Measurements from ENCODE around the gene HIVEP2. TPM values are rescaled to one million over a fixed set of nuclear protein-coding genes. Genes with fewer than 3 reads are reported as not detected.
A peak's percentile ranks its signal among the peaks of the same experiment; 100 is the strongest.

HIVEP2 gene
- total and polyA plus RNA-seq, 2 experiments from 2014 or later, result 8.3 to 21.0 TPM

DNA sequence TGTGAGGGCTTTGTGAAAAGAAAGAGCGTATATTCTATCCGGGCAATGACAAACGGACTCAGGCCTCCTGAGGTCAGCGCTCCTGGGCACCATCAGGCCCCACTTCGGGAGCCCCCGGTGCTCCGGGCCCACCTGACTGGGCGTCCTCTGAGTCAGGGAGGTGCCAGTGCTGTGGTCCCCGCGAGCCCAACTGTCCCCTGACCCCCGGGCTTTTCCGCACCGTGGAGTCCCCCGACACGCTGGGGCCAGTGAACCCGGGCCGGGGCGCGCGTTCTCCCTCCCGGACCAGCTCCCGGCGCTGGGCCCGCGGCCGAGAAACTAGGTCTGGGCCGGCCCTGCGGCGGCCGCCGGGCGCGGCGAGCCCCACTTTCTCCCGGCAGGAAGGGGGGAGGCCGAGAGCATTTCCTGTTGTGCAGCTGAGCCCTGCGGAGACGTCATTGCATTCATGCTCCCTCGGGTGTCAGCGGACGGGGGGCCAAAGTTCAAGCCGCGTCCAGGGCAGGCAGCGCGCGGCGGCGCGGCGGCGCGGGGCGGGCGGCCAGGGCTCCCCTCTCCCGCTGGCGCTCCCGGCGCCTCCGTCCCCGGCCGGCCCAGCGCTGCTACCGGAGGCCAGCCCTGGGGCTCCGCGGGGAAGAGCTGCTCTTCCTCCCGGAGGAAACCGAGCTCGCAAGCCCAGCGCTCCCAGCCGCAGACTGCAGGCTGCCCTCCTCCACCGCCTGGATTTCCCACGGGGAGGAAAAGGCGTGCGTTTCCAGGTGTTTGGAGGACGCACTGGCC, 18.3 kb downstream of the HIVEP2 start:
- no peaks in the 10 kb centered on the region for H3K9me2 ChIP-seq (ENCODE audit: insufficient read depth)
- peaks cover 50% of the 10 kb centered on the region for H3K4me1 ChIP-seq (ENCODE audit: insufficient read depth)
- H3K9ac ChIP-seq, result peak overlapping the region; percentile 93
- peak overlapping the region; percentile 64 for H2AFZ ChIP-seq
- WGBS, 2 experiments (ENCODE audit: low coverage in 1 of 2, low lambda C conversion rate in 2 of 2, missing lambda C conversion rate in 2 of 2), result 2 to 4% methylated on average over 51 to 53 of the region's 75 CpGs
- peak overlapping the region; percentile 77 for H3K4me3 ChIP-seq
- peak overlapping the region; percentile 95 for H3K4me2 ChIP-seq (ENCODE audit: unreplicated experiment)
- H3F3A ChIP-seq (ENCODE audit: insufficient read depth), result peaks cover 49% of the 10 kb centered on the region
- TF ChIP-seq EZH2 (IDR thresholded peaks at IDR 0.05; ENCODE audit: insufficient read depth, poor library complexity, severe bottlenecking), result no peak
- no peak for TF ChIP-seq EZH2phosphoT487 (IDR thresholded peaks at IDR 0.05; ENCODE audit: insufficient read depth, low read depth)
- H3K9me3 ChIP-seq (ENCODE audit: low read depth), result no peaks in the 10 kb centered on the region
- H3K36me3 ChIP-seq (ENCODE audit: low read depth), result no peaks in the 10 kb centered on the region
- no peaks in the 10 kb centered on the region for H3K27me3 ChIP-seq (replicated peaks; ENCODE audit: insufficient read depth)
- peak; percentile 84 for DNase-seq
- H4K20me1 ChIP-seq (ENCODE audit: insufficient read depth), result no peaks in the 10 kb centered on the region
- H3K79me2 ChIP-seq (ENCODE audit: insufficient read depth), result peaks cover 98% of the 10 kb centered on the region
- peak overlapping the region; percentile 91 for H3K27ac ChIP-seq
- in situ Hi-C loops (cut with MboI), result no loop called here

DNA sequence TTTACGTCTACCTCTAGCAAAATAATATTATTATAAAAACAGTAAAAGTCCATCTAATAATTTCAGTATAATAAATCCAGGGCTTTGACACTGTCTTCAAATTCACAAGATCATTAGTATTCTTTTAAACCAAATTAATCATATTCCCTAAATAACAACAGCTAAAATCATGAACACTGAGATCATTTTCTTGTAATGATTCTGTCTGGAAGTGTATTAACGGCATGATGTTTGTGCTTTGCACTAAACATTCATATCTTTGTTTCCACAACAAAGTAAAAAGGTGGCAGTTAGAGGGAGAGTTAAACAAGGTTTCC, 18.8 kb downstream of the HIVEP2 start:
- H2AFZ ChIP-seq, result peak overlapping the region; percentile 64
- TF ChIP-seq EZH2 (IDR thresholded peaks at IDR 0.05; ENCODE audit: insufficient read depth, poor library complexity, severe bottlenecking) (no peak), EZH2phosphoT487 (IDR thresholded peaks at IDR 0.05; ENCODE audit: insufficient read depth, low read depth) (no peak)
- H4K20me1 ChIP-seq (ENCODE audit: insufficient read depth), result no peaks in the 10 kb centered on the region
- no peaks in the 10 kb centered on the region for H3K36me3 ChIP-seq (ENCODE audit: low read depth)
- peak overlapping the region; percentile 91 for H3K27ac ChIP-seq
- peaks cover 50% of the 10 kb centered on the region for H3K4me1 ChIP-seq (ENCODE audit: insufficient read depth)
- H3K9ac ChIP-seq, result peak overlapping the region; percentile 93
- peak overlapping the region; percentile 77 for H3K4me3 ChIP-seq
- H3K4me2 ChIP-seq (ENCODE audit: unreplicated experiment), result peak overlapping the region; percentile 95
- H3K9me3 ChIP-seq (ENCODE audit: low read depth), result no peaks in the 10 kb centered on the region
- WGBS, 2 experiments (ENCODE audit: low coverage in 1 of 2, low lambda C conversion rate in 2 of 2, missing lambda C conversion rate in 2 of 2), result 52 to 53% methylated on average over 2 of the region's 2 CpGs
- H3F3A ChIP-seq (ENCODE audit: insufficient read depth), result peaks cover 49% of the 10 kb centered on the region
- no peaks in the 10 kb centered on the region for H3K9me2 ChIP-seq (ENCODE audit: insufficient read depth)
- H3K27me3 ChIP-seq (replicated peaks; ENCODE audit: insufficient read depth), result no peaks in the 10 kb centered on the region
- peaks cover 98% of the 10 kb centered on the region for H3K79me2 ChIP-seq (ENCODE audit: insufficient read depth)
- no peak for DNase-seq
- in situ Hi-C loops (cut with MboI), result no loop called here

DNA sequence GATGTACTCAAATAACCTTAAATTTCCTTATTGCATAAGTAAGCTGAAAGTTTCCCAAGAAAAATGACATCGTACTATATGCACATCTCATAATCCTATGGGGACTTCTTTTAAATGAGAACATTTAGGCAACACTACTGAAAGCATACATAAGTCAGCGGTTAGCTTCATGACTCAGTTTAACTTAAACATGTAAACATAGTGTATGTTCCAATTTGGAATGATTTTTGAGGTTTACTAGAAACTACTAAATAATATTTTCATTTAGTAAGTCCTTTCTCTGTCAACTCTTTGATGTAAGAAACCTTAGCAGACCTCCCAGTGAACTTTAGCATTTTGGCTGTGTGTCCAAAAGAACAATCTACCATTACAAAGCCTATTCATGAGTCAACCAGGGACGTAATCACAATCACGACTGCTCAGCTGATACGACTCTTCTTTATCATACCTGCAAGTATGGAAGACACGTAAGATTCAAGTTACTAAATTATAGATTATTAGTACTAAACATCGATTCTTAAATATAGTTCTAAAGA, 19.3 kb downstream of the HIVEP2 start:
- Histone ChIP-seq H3K4me1 (ENCODE audit: insufficient read depth) (peaks cover 50% of the 10 kb centered on the region), H3K9me2 (ENCODE audit: insufficient read depth) (no peaks in the 10 kb centered on the region), H3K9me3 (ENCODE audit: low read depth) (no peaks in the 10 kb centered on the region), H3K9ac (peak overlapping the region; percentile 93), H3K4me2 (ENCODE audit: unreplicated experiment) (peak overlapping the region; percentile 95), H3K79me2 (ENCODE audit: insufficient read depth) (peaks cover 98% of the 10 kb centered on the region), H3K27me3 (replicated peaks; ENCODE audit: insufficient read depth) (no peaks in the 10 kb centered on the region), H4K20me1 (ENCODE audit: insufficient read depth) (no peaks in the 10 kb centered on the region), H3K27ac (peak overlapping the region; percentile 91), H3K4me3 (no peak overlapping the region), H3F3A (ENCODE audit: insufficient read depth) (peaks cover 45% of the 10 kb centered on the region), H2AFZ (no peak overlapping the region), H3K36me3 (ENCODE audit: low read depth) (no peaks in the 10 kb centered on the region)
- in situ Hi-C loops (cut with MboI), result no loop called here
- 86 to 88% methylated on average over 7 of the region's 7 CpGs for WGBS, 2 experiments (ENCODE audit: low coverage in 1 of 2, low lambda C conversion rate in 2 of 2, missing lambda C conversion rate in 2 of 2)
- peak; percentile 63 for DNase-seq
- no peak for TF ChIP-seq EZH2 (IDR thresholded peaks at IDR 0.05; ENCODE audit: insufficient read depth, poor library complexity, severe bottlenecking)
- TF ChIP-seq EZH2phosphoT487 (IDR thresholded peaks at IDR 0.05; ENCODE audit: insufficient read depth, low read depth), result no peak

DNA sequence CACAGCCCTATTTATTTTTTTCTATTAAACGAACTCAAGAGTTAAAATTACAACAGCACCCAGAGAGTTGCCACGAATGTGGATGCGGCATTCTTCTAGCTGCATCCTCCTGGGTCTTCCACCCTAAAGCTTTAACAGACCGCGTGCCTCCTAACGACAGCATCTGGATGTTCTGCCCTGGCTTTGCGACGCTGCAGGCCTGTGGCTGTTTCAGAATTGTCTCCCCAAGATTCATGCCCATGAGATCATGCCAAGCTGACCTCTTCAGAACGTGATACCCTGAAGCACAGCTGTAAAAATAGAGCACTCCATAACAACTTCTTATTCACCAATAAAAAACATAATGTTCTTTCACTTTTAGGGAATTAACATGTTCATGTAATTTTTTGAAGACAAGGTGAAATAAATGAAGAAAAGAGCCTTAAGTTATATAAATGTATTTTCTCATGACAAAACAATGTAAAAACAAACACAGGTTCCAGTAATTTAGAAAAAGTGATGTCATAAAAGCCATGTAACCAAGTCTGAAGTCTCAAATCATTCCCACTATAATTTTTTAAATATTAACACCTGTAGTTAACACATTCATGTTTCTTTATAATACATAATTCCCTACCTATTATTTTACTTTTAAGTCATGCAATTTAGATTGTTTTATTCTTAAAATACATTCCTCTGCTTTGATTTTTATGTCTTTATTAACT, 26.5 kb downstream of the HIVEP2 start:
- Histone ChIP-seq H3K9me3 (ENCODE audit: low read depth) (no peaks in the 10 kb centered on the region), H2AFZ (no peak overlapping the region), H3F3A (ENCODE audit: insufficient read depth) (no peaks in the 10 kb centered on the region), H4K20me1 (ENCODE audit: insufficient read depth) (no peaks in the 10 kb centered on the region), H3K4me3 (no peak overlapping the region), H3K9me2 (ENCODE audit: insufficient read depth) (no peaks in the 10 kb centered on the region), H3K27me3 (replicated peaks; ENCODE audit: insufficient read depth) (no peaks in the 10 kb centered on the region), H3K9ac (no peak overlapping the region), H3K36me3 (ENCODE audit: low read depth) (0 out of 2 replicates have a peak, but pooled peaks cover 20% of the 10 kb centered on the region), H3K4me1 (ENCODE audit: insufficient read depth) (peaks cover 22% of the 10 kb centered on the region), H3K4me2 (ENCODE audit: unreplicated experiment) (no peak overlapping the region), H3K79me2 (ENCODE audit: insufficient read depth) (peaks cover 100% of the 10 kb centered on the region), H3K27ac (no peak overlapping the region)
- TF ChIP-seq EZH2phosphoT487 (IDR thresholded peaks at IDR 0.05; ENCODE audit: insufficient read depth, low read depth) (no peak), EZH2 (IDR thresholded peaks at IDR 0.05; ENCODE audit: insufficient read depth, poor library complexity, severe bottlenecking) (no peak)
- in situ Hi-C loops (cut with MboI), result no loop called here
- WGBS, 2 experiments (ENCODE audit: low coverage in 1 of 2, low lambda C conversion rate in 2 of 2, missing lambda C conversion rate in 2 of 2), result 82 to 86% methylated on average over 9 of the region's 9 CpGs
- DNase-seq, result no peak
